Sigmoid colon (tissue), 7 donors: ENCODE results near the gene KIAA0232. TPM values are rescaled to one million over a fixed set of nuclear protein-coding genes. Genes with fewer than 3 reads are reported as not detected.

Experiments used
- DNase-seq: peaks from one replicate; pipeline ENCODE4 v3.0.0-alpha.2; 2019
- H3K27ac ChIP-seq, 4 donors: fragments of 200-600 bp; sonication (generic); one replicate each; pipeline ENCODE4 v1.5.1; 2016 to 2019; ENCODE audit warnings: mild to moderate bottlenecking in 1 of 4
- H3K27me3 ChIP-seq, 3 donors: fragments of 200-600 bp; sonication (generic); one replicate each; pipeline ENCODE4 v1.5.1; 2019; ENCODE audit warnings: mild to moderate bottlenecking in 1 of 3
- H3K36me3 ChIP-seq, 4 donors: fragments of 200-600 bp; sonication (generic); one replicate each; pipeline ENCODE4 v1.5.1; 2016 to 2019
- H3K4me1 ChIP-seq, 4 donors: fragments of 200-600 bp; sonication (generic); one replicate each; pipeline ENCODE4 v1.5.1; 2017 to 2019
- H3K4me3 ChIP-seq, 4 donors: fragments of 200-600 bp; sonication (generic); one replicate each; pipeline ENCODE4 v1.5.1; 2017 to 2019; ENCODE audit warnings: mild to moderate bottlenecking in 2 of 4, moderate library complexity in 1 of 4
- H3K9me3 ChIP-seq, 4 donors: fragments of 200-600 bp in 3 of 4; sonication (generic) in 3 of 4; one replicate each; pipeline versions ENCODE4 v1.5.1 to v1.6.1; 2013 to 2019
- EP300 ChIP-seq, 4 donors: sonication (generic); formaldehyde crosslinking; IDR thresholded peaks; one replicate each; pipeline ENCODE4 v1.6.1; 2017; ENCODE audit warnings: antibody characterized with exemption in 4 of 4
- POLR2A ChIP-seq, 2 donors: fragments of 450-650 bp; IDR thresholded peaks; one replicate each; pipeline ENCODE4 v1.6.1; 2016; ENCODE audit warnings: antibody characterized with exemption in 2 of 2, mild to moderate bottlenecking in 2 of 2, moderate library complexity in 2 of 2
- POLR2AphosphoS5 ChIP-seq, 4 donors: sonication (generic); formaldehyde crosslinking; IDR thresholded peaks; one replicate each; pipeline ENCODE4 v1.6.1; 2017; ENCODE audit warnings: antibody characterized with exemption in 4 of 4
- WGBS, 2 donors: extraction: QIAGEN DNeasy Blood & Tissue Kit; methylation state at CpG; one replicate each; pipeline ENCODE4 v1.1.7; 2013; 5-methylcytosine and 5-hydroxymethylcytosine counted together
- intact Hi-C: fragments of 100-400 bp; cut with DNase I; formaldehyde crosslinking; loops from one replicate; pipeline ENCODE4 v1.15.1; 2023
- polyA plus RNA-seq, 3 donors: library from polyadenylated mRNA; stranded (reverse); fragments of 200-250 nt; gene quantifications; one replicate each; pipeline ENCODE4 v1.2.3, GENCODE V29; 2013
- total RNA-seq, 4 donors: library from RNA; depleted of rRNA; stranded (reverse); fragments of >200 nt; gene quantifications; one replicate each; pipeline ENCODE4 v1.1.0, GENCODE V29; 2016
- TF ChIP-seq, protein P1 (sequence below), 4 experiments: fragments of 450-650 bp in 3 of 4; fragments of 200-600 bp in 1 of 4; IDR thresholded peaks; one replicate each; pipeline ENCODE4 v1.5.1; 2016 to 2019; ENCODE audit warnings: antibody characterized with exemption in 4 of 4, mild to moderate bottlenecking in 3 of 4, moderate library complexity in 2 of 4
- donor health status: healthy with polysubstance abuse.
- donor health status: Bipolar disorder and iron deficiency.
- donor health status: healthy.

Gene KIAA0232
- total and polyA plus RNA-seq, 7 donors, result 7.8 to 67.9 (median 23.8) TPM

- intact Hi-C loops, result no loop called here
- H3K36me3 ChIP-seq, result peaks cover 3 to 48% (median 16%) of the 10 kb centered on the region in 4 donors
- H3K27ac ChIP-seq, result peak overlapping the region in 2 of 4 donors; percentile 68 to 78
- H3K9me3 ChIP-seq, result peaks cover 0 to 3% (median 0%) of the 10 kb centered on the region in 4 donors
- TF ChIP-seq POLR2A (IDR thresholded peaks at IDR 0.05) (no peak), EP300 (IDR thresholded peaks at IDR 0.05) (no peak), POLR2AphosphoS5 (IDR thresholded peaks at IDR 0.05) (no peak)
- TF ChIP-seq, protein P1, sequence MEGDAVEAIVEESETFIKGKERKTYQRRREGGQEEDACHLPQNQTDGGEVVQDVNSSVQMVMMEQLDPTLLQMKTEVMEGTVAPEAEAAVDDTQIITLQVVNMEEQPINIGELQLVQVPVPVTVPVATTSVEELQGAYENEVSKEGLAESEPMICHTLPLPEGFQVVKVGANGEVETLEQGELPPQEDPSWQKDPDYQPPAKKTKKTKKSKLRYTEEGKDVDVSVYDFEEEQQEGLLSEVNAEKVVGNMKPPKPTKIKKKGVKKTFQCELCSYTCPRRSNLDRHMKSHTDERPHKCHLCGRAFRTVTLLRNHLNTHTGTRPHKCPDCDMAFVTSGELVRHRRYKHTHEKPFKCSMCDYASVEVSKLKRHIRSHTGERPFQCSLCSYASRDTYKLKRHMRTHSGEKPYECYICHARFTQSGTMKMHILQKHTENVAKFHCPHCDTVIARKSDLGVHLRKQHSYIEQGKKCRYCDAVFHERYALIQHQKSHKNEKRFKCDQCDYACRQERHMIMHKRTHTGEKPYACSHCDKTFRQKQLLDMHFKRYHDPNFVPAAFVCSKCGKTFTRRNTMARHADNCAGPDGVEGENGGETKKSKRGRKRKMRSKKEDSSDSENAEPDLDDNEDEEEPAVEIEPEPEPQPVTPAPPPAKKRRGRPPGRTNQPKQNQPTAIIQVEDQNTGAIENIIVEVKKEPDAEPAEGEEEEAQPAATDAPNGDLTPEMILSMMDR (IDR thresholded peaks at IDR 0.05), result no peak
- no peaks in the 10 kb centered on the region for H3K27me3 ChIP-seq
- WGBS, 2 donors, result 92 to 96% methylated on average over 6 of the region's 6 CpGs
- DNase-seq, result no peak
- H3K4me3 ChIP-seq, result no peak overlapping the region
- H3K4me1 ChIP-seq, result peaks cover 0 to 31% (median 26%) of the 10 kb centered on the region in 4 donors
Observed at GRCh38 chr4:6857009-6857882, 74.7 kb downstream of the KIAA0232 start.

DNA sequence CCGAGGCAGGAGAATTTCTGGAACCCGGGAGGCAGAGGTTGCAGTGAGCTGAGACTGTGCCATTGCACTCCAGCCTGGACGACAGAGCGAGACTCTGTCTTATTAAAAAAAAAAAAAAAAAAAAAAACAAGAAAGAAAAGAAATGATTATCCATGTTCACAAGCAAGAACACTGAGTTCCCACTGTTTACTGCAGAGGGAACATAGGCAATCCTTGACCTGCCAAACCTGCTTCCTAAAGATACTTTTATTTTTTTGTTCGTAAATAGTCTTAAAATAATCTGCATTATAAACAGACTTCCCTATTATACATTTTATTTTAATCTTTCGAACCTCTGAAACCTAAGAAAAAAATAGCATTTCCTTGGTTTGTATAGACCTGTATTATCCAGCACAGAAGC lies 76.5 kb downstream of the KIAA0232 start:
- WGBS, 2 donors, result 95 to 96% methylated on average over 6 of the region's 6 CpGs
- no peak overlapping the region for H3K27ac ChIP-seq
- no peak for DNase-seq

DNA sequence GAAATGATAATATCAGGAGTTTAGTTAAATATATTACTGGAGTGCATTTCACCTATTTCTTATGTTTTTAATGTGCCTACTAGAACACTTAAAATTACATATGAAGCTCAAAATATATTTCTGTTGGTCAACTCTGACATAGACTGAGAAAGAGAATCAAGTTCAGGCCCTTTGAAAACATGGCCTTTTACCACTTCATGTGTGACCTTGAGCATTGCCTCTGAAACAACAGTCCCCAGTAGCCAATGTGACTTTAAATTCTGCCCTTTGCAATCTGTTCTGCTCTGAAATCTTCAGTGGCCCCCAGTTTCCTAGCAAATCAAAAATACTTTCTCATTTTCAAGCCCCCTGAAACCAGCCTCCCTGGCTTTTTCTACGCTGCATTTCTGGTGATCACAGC lies 77.0 kb downstream of the KIAA0232 start:
- DNase-seq, result no peak
- Histone ChIP-seq H3K9me3 (no peaks in the 10 kb centered on the region), H3K27ac (no peak overlapping the region), H3K4me3 (no peak overlapping the region), H3K36me3 (peaks cover 3 to 57% (median 25%) of the 10 kb centered on the region in 4 donors), H3K4me1 (peaks cover 0 to 31% (median 26%) of the 10 kb centered on the region in 4 donors), H3K27me3 (no peaks in the 10 kb centered on the region)
- intact Hi-C loops, result no loop called here
- 97 to 99% methylated on average over 1 of the region's 1 CpG for WGBS, 2 donors
- TF ChIP-seq, protein P1 (IDR thresholded peaks at IDR 0.05), result no peak

More for the DNA sequence above, 76.5 kb downstream of the KIAA0232 start:
- H3K9me3 ChIP-seq, result no peaks in the 10 kb centered on the region
- peaks cover 3 to 53% (median 23%) of the 10 kb centered on the region in 4 donors for H3K36me3 ChIP-seq
- H3K4me3 ChIP-seq, result no peak overlapping the region
- H3K27me3 ChIP-seq, result no peaks in the 10 kb centered on the region
- intact Hi-C loops, result no loop called here
- no peak for TF ChIP-seq POLR2AphosphoS5 (IDR thresholded peaks at IDR 0.05)
- TF ChIP-seq, protein P1 (IDR thresholded peaks at IDR 0.05), result no peak
- TF ChIP-seq POLR2A (IDR thresholded peaks at IDR 0.05), result no peak
- no peak for TF ChIP-seq EP300 (IDR thresholded peaks at IDR 0.05)
- peaks cover 0 to 31% (median 26%) of the 10 kb centered on the region in 4 donors for H3K4me1 ChIP-seq

DNA sequence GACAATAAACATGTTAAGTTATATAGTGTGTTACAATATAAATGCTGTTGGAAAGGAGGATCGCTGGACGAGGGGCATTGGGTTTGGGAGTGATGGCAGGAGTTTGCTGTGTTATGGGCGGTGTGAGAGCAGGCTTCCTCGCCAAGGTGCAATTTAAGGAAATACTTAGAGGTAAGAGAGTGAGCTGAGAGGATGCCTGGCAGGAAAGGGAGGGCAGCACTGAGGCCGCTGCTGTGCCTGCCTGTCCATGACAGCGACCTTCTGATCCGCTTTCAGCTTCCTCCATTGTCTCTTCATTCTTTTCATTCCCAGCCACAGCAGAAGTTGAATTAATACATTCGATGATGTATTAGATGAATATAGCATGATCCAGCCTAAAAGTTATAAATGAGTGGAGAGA lies 85.9 kb downstream of the KIAA0232 start:
- WGBS, 2 donors, result 95 to 97% methylated on average over 8 of the region's 8 CpGs
- Histone ChIP-seq H3K27me3 (no peaks in the 10 kb centered on the region), H3K4me3 (no peak overlapping the region), H3K27ac (no peak overlapping the region), H3K36me3 (peaks cover 0 to 69% (median 33%) of the 10 kb centered on the region in 4 donors), H3K9me3 (no peaks in the 10 kb centered on the region), H3K4me1 (peaks cover 0 to 5% (median 0%) of the 10 kb centered on the region in 4 donors)
- TF ChIP-seq, protein P1 (IDR thresholded peaks at IDR 0.05), result no peak
- no peak for TF ChIP-seq POLR2A (IDR thresholded peaks at IDR 0.05)
- intact Hi-C loops, result no loop called here
- no peak for DNase-seq
